Activated gamma-delta T cell (primary cell): ENCODE results near the gene PCDH8.
A peak's percentile ranks its signal among the peaks of the same experiment; 100 is the strongest.
"Not testable (repeated sequence)": the region's sequence is repeated elsewhere in the genome, so short reads cannot be mapped to it uniquely, and the experiment has no call there.

Experiments
- DNase-seq: peaks from one replicate; lab custom pipeline; 2025; lab: John Stamatoyannopoulos, UW

The PCDH8 gene

GRCh38 chr13:52850396-52851136 lies 2.1 kb upstream of the PCDH8 start:
- DNase-seq, result no peak

- no peak for DNase-seq
Observed at GRCh38 chr13:52850072-52850395, 1.6 kb upstream of the PCDH8 start.

- no peak for DNase-seq
Observed at GRCh38 chr13:52849291-52850071, 1.0 kb upstream of the PCDH8 start.

GRCh38 chr13:52847682-52848432 lies 583 bp downstream of the PCDH8 start:
- no peak for DNase-seq

- DNase-seq, result peak; percentile 9
Observed at GRCh38 chr13:52847322-52847681, 1.1 kb downstream of the PCDH8 start.

GRCh38 chr13:52846567-52847321 lies 1.7 kb downstream of the PCDH8 start:
- DNase-seq, result no peak

GRCh38 chr13:52845766-52846566 lies 2.5 kb downstream of the PCDH8 start:
- no peak for DNase-seq

GRCh38 chr13:52845334-52845761 lies 3.1 kb downstream of the PCDH8 start:
- no peak for DNase-seq

GRCh38 chr13:52844836-52845235 lies 3.6 kb downstream of the PCDH8 start:
- DNase-seq, result no peak

GRCh38 chr13:52842441-52842840 lies 6.0 kb downstream of the PCDH8 start:
- no peak for DNase-seq

- DNase-seq, result no peak
Observed at GRCh38 chr13:52840066-52840465, 8.4 kb downstream of the PCDH8 start.

GRCh38 chr13:52838433-52839107 lies 9.9 kb downstream of the PCDH8 start:
- no peak for DNase-seq

GRCh38 chr13:52837850-52838249 lies 10.6 kb downstream of the PCDH8 start:
- DNase-seq, result no peak

- no peak for DNase-seq
Observed at GRCh38 chr13:52835071-52835839, 13.2 kb downstream of the PCDH8 start.

- DNase-seq, result no peak
Observed at GRCh38 chr13:52833296-52833875, 15.1 kb downstream of the PCDH8 start.

GRCh38 chr13:52832313-52832712 lies 16.1 kb downstream of the PCDH8 start:
- no peak for DNase-seq

GRCh38 chr13:52830946-52831345 lies 17.5 kb downstream of the PCDH8 start:
- DNase-seq, result no peak

GRCh38 chr13:52827839-52828238 lies 20.6 kb downstream of the PCDH8 start:
- no peak for DNase-seq

GRCh38 chr13:52817886-52818285 lies 30.6 kb downstream of the PCDH8 start:
- DNase-seq, result not testable (repeated sequence)
